Upper lobe of left lung (tissue), 4 donors: ENCODE data around the gene WIPF1.

Source experiments
- POLR2AphosphoS5 ChIP-seq, 2 donors: sonication (generic); formaldehyde crosslinking; IDR thresholded peaks; one replicate each; pipeline ENCODE4 v1.5.1; 2017; ENCODE audit warnings: antibody characterized with exemption in 2 of 2
- TF ChIP-seq, protein P1 (sequence below), 6 experiments: fragments of 450-650 bp in 4 of 6; fragments of 200-600 bp in 2 of 6; sonication (generic) in 2 of 6; IDR thresholded peaks; one replicate each; pipeline ENCODE4 v1.5.1; 2016 to 2019; ENCODE audit warnings: antibody characterized with exemption in 6 of 6

DNA sequence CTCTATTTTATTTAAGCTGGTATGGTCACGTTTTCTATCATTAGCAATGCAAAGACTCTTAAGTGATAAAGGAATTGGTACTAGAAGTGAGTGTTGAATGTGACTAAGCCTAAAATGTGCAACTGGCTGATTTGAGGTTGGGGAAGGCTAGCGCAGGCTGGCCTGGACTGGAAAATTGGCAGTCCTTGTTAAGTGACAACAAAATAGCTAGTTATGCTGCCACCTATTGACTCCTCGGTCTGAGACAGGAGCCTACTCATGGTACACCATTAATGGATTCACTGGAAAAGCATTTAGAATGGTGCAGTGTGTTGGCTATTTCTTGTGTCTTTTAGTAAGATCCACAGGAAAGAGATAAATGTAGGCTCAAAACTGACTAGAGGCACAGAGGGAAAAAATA, 5.7 kb upstream of the WIPF1 start:
- no peak for TF ChIP-seq POLR2AphosphoS5 (IDR thresholded peaks at IDR 0.05)
- TF ChIP-seq, protein P1, sequence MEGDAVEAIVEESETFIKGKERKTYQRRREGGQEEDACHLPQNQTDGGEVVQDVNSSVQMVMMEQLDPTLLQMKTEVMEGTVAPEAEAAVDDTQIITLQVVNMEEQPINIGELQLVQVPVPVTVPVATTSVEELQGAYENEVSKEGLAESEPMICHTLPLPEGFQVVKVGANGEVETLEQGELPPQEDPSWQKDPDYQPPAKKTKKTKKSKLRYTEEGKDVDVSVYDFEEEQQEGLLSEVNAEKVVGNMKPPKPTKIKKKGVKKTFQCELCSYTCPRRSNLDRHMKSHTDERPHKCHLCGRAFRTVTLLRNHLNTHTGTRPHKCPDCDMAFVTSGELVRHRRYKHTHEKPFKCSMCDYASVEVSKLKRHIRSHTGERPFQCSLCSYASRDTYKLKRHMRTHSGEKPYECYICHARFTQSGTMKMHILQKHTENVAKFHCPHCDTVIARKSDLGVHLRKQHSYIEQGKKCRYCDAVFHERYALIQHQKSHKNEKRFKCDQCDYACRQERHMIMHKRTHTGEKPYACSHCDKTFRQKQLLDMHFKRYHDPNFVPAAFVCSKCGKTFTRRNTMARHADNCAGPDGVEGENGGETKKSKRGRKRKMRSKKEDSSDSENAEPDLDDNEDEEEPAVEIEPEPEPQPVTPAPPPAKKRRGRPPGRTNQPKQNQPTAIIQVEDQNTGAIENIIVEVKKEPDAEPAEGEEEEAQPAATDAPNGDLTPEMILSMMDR (IDR thresholded peaks at IDR 0.05) = peak in 3 of 6 experiments; percentile 15 to 54 (median 31)
